Spinal cord (tissue), 10 donors: ENCODE results near the gene TBX15. TPM values are rescaled to one million over a fixed set of nuclear protein-coding genes. Genes with fewer than 3 reads are reported as not detected.
A peak's percentile ranks its signal among the peaks of the same experiment; 100 is the strongest.

Experiments used
- DNase-seq, 6 donors: peaks; one replicate each; pipeline versions ENCODE4 v3.0.0 to v3.0.0-alpha.2; 2013 to 2015; ENCODE audit warnings: low spot score in 6 of 6, low read depth in 4 of 6
- H3K27ac ChIP-seq: one replicate; pipeline ENCODE4 v1.5.1; 2013; ENCODE audit warnings: low read depth, low read length, control low read depth
- H3K27me3 ChIP-seq: one replicate; pipeline ENCODE4 v1.6.1; 2013; ENCODE audit warnings: low read length; ENCODE audit not compliant: control insufficient read depth, insufficient read depth
- H3K36me3 ChIP-seq: one replicate; pipeline ENCODE4 v1.6.1; 2013; ENCODE audit warnings: low read length; ENCODE audit not compliant: control insufficient read depth, insufficient read depth
- H3K4me1 ChIP-seq: one replicate; pipeline ENCODE4 v1.6.1; 2013; ENCODE audit warnings: low read length; ENCODE audit not compliant: control insufficient read depth, insufficient read depth
- H3K4me3 ChIP-seq: one replicate; pipeline ENCODE4 v1.5.1; 2013; ENCODE audit warnings: low read depth, low read length, control low read depth
- H3K9me3 ChIP-seq: one replicate; pipeline ENCODE4 v1.6.1; 2013; ENCODE audit warnings: low read length; ENCODE audit not compliant: control insufficient read depth, insufficient read depth
- WGBS: methylation state at CpG from one replicate; pipeline ENCODE4 v1.1.5; 2013; ENCODE audit warnings: missing lambda C conversion rate; ENCODE audit not compliant: insufficient coverage; 5-methylcytosine and 5-hydroxymethylcytosine counted together
- polyA plus RNA-seq, 2 donors: library from polyadenylated mRNA; unstranded; fragments of 120-200 nt; gene quantifications; one replicate each; pipeline ENCODE4 v1.2.1, GENCODE V29; 2013; ENCODE audit not compliant: insufficient read length in 2 of 2
- total RNA-seq, 2 donors: library from RNA; depleted of rRNA in 1 of 2; stranded (reverse); fragments of 120-200 nt in 1 of 2; fragments of >200 nt in 1 of 2; gene quantifications; one replicate each; pipeline versions ENCODE4 v1.2.3 to v1.2.4, GENCODE V29; 2013 to 2014
- donor health status: healthy.

Gene TBX15
- total and polyA plus RNA-seq, 4 donors = 0.41 to 30.6 (median 4.9) TPM

GRCh38 chr1:119009312-119009655 lies 21.1 kb upstream of the TBX15 start:
- H3K27ac ChIP-seq = peak overlapping the region; percentile 29
- WGBS = 20% methylated on average over 1 of the region's 2 CpGs
- DNase-seq = no peak

GRCh38 chr1:119008483-119009311 lies 20.6 kb upstream of the TBX15 start:
- DNase-seq = peak in 2 of 6 donors; percentile 86 to 87

More at GRCh38 chr1:119009312-119009655, 21.1 kb upstream of the TBX15 start:
- Histone ChIP-seq H3K4me1 (peaks cover 23% of the 10 kb centered on the region), H3K36me3 (no peaks in the 10 kb centered on the region), H3K4me3 (no peak overlapping the region), H3K27me3 (peaks cover 65% of the 10 kb centered on the region), H3K9me3 (no peaks in the 10 kb centered on the region)

GRCh38 chr1:119007670-119008482 lies 19.7 kb upstream of the TBX15 start:
- WGBS = 3% methylated on average over 61 of the region's 61 CpGs
- no peaks in the 10 kb centered on the region for H3K36me3 ChIP-seq

More at GRCh38 chr1:119008483-119009311, 20.6 kb upstream of the TBX15 start:
- Histone ChIP-seq H3K4me1 (peaks cover 23% of the 10 kb centered on the region), H3K4me3 (no peak overlapping the region), H3K27me3 (peaks cover 71% of the 10 kb centered on the region), H3K9me3 (no peaks in the 10 kb centered on the region), H3K36me3 (no peaks in the 10 kb centered on the region), H3K27ac (peak overlapping the region; percentile 29)
- WGBS = under 1% methylated on average over 14 of the region's 22 CpGs

GRCh38 chr1:119007339-119007669 lies 19.2 kb upstream of the TBX15 start:
- WGBS = 3% methylated on average over 22 of the region's 22 CpGs
- H3K27ac ChIP-seq = no peak overlapping the region
- peaks cover 23% of the 10 kb centered on the region for H3K4me1 ChIP-seq
- H3K4me3 ChIP-seq = no peak overlapping the region
- no peak for DNase-seq
- H3K9me3 ChIP-seq = no peaks in the 10 kb centered on the region
- H3K36me3 ChIP-seq = no peaks in the 10 kb centered on the region
- peaks cover 82% of the 10 kb centered on the region for H3K27me3 ChIP-seq

More at GRCh38 chr1:119007670-119008482, 19.7 kb upstream of the TBX15 start:
- peak in 1 of 6 donors; percentile 37 for DNase-seq
- Histone ChIP-seq H3K4me3 (no peak overlapping the region), H3K9me3 (no peaks in the 10 kb centered on the region), H3K4me1 (peaks cover 23% of the 10 kb centered on the region), H3K27ac (peak overlapping the region; percentile 16), H3K27me3 (peaks cover 79% of the 10 kb centered on the region)

GRCh38 chr1:119006406-119007279 lies 18.5 kb upstream of the TBX15 start:
- WGBS = under 1% methylated on average over 81 of the region's 81 CpGs
- H3K4me1 ChIP-seq = peaks cover 23% of the 10 kb centered on the region
- peak in 2 of 6 donors; percentile 44 to 53 for DNase-seq
- H3K27me3 ChIP-seq = peaks cover 88% of the 10 kb centered on the region
- no peaks in the 10 kb centered on the region for H3K36me3 ChIP-seq
- H3K27ac ChIP-seq = no peak overlapping the region
- no peak overlapping the region for H3K4me3 ChIP-seq
- no peaks in the 10 kb centered on the region for H3K9me3 ChIP-seq

GRCh38 chr1:119005724-119006405 lies 17.7 kb upstream of the TBX15 start:
- DNase-seq = peak in 1 of 6 donors; percentile 14
- Histone ChIP-seq H3K9me3 (no peaks in the 10 kb centered on the region), H3K4me3 (no peak overlapping the region), H3K27ac (no peak overlapping the region), H3K4me1 (peaks cover 26% of the 10 kb centered on the region), H3K27me3 (peaks cover 96% of the 10 kb centered on the region), H3K36me3 (no peaks in the 10 kb centered on the region)
- WGBS = 8% methylated on average over 16 of the region's 17 CpGs

GRCh38 chr1:119004781-119005180 lies 16.6 kb upstream of the TBX15 start:
- Histone ChIP-seq H3K4me3 (no peak overlapping the region), H3K27ac (no peak overlapping the region), H3K4me1 (peaks cover 35% of the 10 kb centered on the region), H3K36me3 (no peaks in the 10 kb centered on the region), H3K9me3 (no peaks in the 10 kb centered on the region), H3K27me3 (peaks cover 100% of the 10 kb centered on the region)
- 69% methylated on average over 2 of the region's 2 CpGs for WGBS
- DNase-seq = no peak

- H3K36me3 ChIP-seq = no peaks in the 10 kb centered on the region
- H3K27ac ChIP-seq = no peak overlapping the region
- no peak for DNase-seq
- H3K9me3 ChIP-seq = no peaks in the 10 kb centered on the region
- H3K4me1 ChIP-seq = peaks cover 35% of the 10 kb centered on the region
- peaks cover 100% of the 10 kb centered on the region for H3K27me3 ChIP-seq
- no CpG with 5 or more reads among the region's 5 CpGs for WGBS
- no peak overlapping the region for H3K4me3 ChIP-seq
These were observed 16.0 kb upstream of the TBX15 start for GRCh38 chr1:119004129-119004527.
